Stimulated activated CD8-positive, alpha-beta memory T cell treated with anti-CD3 and anti-CD28 coated beads, Interleukin-12 subunit alpha, Interleukin-12 subunit beta, amount 100 ng/mL, for 4 hours (primary cell): ENCODE data around the gene MTMR4.
"Not testable (repeated sequence)": the region's sequence is repeated elsewhere in the genome, so short reads cannot be mapped to it uniquely, and the experiment has no call there.

Experiments used
- DNase-seq: peaks from one replicate; pipeline ENCODE4 v3.0.0-alpha.2; 2020; ENCODE audit warnings: low read depth

Gene MTMR4

GRCh38 chr17:58492238-58493121 lies 22.0 kb downstream of the MTMR4 start:
- DNase-seq, result no peak

- DNase-seq, result no peak
Measured at GRCh38 chr17:58491510-58492045, 22.9 kb downstream of the MTMR4 start.

GRCh38 chr17:58488428-58488890 lies 26.0 kb downstream of the MTMR4 start:
- DNase-seq, result no peak

- DNase-seq, result peak; percentile 59
Measured at GRCh38 chr17:58487589-58488427, 26.6 kb downstream of the MTMR4 start, which contains the start of gene HSF5. Gene HSF5 (minus strand): TSS chr17:58488408. CDS start chr17:58488274, 134 bp downstream.

GRCh38 chr17:58484600-58484999 lies 29.8 kb downstream of the MTMR4 start:
- DNase-seq, result no peak

GRCh38 chr17:58481798-58482197 lies 32.6 kb downstream of the MTMR4 start:
- not testable (repeated sequence) for DNase-seq

- DNase-seq, result no peak
Measured at GRCh38 chr17:58480090-58480489, 34.3 kb downstream of the MTMR4 start.

GRCh38 chr17:58476812-58477211 lies 37.6 kb downstream of the MTMR4 start:
- DNase-seq, result no peak

- DNase-seq, result no peak
Measured at GRCh38 chr17:58475985-58476384, 38.5 kb downstream of the MTMR4 start.

- no peak for DNase-seq
Measured at GRCh38 chr17:58470356-58470755, 44.1 kb downstream of the MTMR4 start.

- DNase-seq, result no peak
Measured at GRCh38 chr17:58468944-58469343, 45.5 kb downstream of the MTMR4 start.

GRCh38 chr17:58455491-58455890 lies 58.9 kb downstream of the MTMR4 start:
- no peak for DNase-seq

- no peak for DNase-seq
Measured at GRCh38 chr17:58452738-58453137, 61.7 kb downstream of the MTMR4 start.

- DNase-seq, result peak; percentile 13
Measured at GRCh38 chr17:58447039-58447975, 67.1 kb downstream of the MTMR4 start.

- DNase-seq, result no peak
Measured at GRCh38 chr17:58446086-58446485, 68.4 kb downstream of the MTMR4 start.
